HG03039 (cell line): ENCODE data around the gene LRRC57.

ENCODE experiments used
- ATAC-seq: cut with Tn5 transposase; IDR thresholded peaks from one replicate; pipeline ENCODE4 v1.9.1; 2021; ENCODE audit warnings: mild to moderate bottlenecking, moderate library complexity; ENCODE audit not compliant: unreplicated experiment

The LRRC57 gene

DNA sequence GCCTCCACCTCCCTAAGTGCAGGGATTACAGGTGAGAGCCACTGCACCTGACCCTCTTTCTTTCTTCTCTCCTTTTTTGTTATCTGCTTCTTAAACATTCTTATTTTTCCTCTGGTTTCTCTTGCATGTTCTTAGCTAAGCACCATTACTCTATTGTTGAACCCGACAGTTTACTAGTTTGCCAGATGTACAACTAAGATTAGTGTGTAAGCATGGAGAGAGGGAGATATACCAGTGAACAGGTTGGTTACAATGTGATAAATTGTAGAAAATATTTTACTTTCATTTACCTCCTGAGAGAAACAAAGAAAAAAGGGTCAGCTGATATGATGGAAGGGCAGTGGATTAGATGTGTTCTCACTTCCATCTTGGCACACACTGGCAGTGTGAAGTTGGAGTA lies 5.0 kb upstream of the LRRC57 start:
- no peak for ATAC-seq

DNA sequence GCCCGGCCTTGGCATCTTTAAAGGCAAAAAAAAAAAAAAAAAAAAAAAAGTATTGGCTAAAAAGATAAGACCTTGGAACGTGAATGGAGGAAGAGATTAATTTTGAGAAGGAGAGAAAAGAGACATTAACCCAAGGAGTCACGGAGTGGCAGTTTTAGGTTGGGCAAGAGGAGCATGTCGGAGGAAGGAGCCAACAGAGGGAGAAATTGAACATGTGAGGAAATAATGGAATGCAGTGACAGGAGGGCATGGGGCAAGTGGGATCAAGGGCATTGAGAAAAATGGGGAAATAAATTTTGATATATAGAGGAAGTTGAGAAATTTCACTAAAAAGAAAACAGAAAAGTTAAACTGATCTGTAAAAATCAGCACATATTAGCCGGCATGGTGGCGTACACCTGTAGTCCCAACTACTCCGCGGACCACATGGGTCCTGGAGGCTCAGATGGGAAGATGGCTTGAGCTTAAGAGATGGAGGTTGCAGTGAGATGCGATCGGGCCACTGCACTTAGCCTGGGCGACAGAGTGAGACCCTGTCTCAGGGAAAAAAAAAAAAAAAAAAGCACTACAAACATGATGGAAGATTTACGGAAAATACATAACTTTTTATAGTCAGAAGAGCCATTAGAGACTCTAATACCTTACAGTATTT lies 1.3 kb upstream of the LRRC57 start:
- ATAC-seq: no peak

DNA sequence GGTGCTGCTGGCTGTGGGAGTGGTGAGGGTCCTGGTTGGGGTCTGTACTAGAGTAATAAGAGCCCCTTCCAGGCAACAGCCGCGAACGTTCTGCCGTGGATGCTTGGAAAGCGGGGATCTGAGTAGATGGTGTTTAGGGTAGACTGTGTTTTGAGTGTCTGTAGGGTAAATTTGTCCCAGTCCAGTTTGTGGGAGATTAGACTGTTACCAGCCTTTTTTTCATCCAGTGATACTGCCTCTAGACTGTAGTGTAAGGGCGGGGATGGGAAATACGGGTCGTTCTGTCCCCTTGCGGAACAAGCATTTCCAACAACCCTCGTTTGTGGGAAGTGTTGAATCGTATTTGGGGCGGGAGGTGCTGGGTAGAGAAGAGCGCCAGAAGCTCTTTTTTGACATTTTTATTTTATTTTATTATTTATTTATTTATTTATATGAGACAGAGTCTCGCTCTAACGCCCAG lies 469 bp upstream of the LRRC57 start:
- ATAC-seq: no peak

DNA sequence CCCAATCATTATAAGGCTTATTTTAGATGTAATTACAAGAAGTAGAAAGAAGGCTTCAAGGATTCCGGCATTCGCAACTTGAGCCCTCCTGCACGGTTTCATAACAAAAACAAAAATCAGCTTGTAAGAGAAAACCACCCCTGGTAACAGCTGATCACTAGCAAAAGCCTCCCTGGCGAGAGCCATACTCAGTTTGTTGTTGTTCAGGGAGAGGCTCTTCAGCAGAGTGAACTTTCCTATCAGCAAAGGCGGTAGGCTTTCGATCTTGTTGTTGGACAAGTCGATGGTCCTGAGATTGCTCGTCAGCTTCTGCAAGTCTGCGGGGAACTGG lies 710 bp downstream of the LRRC57 start:
- no peak for ATAC-seq

DNA sequence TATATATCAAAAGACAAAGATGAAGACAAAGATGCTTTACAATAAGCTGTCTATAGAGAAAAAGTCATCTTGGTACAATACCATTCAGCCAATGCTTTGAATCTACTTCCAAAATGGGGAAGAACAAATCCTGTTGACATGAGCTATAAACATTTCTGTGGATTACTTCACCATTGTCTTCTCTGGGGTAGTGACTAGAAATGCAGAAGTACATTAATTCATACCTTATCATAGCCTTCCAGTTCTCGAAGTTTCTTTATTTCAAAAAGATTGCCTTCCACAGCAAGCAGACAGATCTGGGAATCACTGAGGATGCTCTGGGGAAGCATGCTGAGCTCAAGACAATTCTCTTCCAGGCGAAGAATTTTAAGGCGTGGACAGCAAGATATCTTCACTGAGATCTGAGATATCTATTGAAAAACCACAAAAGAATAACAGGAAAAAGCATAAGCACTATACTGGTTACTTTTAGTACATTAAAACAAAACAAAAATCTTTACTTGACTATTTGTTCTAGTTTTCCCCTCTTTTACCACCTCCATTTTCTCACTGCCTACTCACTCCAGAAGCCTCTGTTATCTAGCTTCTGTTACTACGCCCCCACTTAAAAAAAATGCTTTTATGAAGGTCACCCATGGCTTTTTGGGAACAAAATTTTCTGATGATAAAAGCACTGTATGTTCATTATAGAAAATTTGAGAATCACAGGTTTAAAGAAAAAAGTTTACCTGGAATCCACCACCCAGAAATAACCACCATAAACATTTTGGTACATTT lies 3.6 kb downstream of the LRRC57 start:
- no peak for ATAC-seq

DNA sequence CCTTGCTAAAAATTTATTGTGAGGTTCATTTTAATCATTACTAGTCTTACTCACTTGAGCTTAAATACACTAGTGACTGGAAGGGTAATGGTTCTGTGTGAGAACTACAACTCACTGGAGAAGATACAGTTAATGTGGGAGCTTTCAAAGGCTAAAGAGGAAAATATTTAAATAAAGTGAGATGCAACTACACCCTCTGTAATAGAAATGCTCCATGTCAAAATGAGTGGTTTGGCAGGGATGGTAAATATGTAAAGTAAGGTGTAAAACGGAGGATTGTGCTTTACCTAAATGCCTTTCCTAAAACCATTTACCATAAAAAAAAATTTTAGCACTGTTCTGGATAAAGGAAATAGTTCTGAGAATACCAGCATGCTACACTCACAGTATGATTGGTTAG lies 15.3 kb downstream of the LRRC57 start:
- ATAC-seq: no peak

DNA sequence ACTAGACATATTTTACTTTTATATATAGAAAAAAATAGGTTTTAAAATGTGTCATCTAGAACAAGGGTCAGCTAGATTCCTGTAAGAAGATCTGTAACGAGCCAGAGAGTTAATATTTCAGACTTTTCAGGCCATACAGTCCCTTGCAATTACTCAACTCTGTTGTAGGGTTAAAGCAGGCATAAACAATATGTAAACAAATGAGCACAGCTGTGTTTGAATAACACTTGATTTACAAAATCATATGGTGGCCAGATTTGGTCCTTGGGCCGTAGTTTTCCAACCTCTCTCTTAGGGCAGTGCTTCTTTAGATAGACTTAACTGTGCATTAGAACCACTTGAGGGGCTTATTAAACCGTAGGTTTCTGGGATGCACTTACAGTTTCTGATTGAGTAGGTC lies 19.6 kb downstream of the LRRC57 start:
- ATAC-seq: no peak

DNA sequence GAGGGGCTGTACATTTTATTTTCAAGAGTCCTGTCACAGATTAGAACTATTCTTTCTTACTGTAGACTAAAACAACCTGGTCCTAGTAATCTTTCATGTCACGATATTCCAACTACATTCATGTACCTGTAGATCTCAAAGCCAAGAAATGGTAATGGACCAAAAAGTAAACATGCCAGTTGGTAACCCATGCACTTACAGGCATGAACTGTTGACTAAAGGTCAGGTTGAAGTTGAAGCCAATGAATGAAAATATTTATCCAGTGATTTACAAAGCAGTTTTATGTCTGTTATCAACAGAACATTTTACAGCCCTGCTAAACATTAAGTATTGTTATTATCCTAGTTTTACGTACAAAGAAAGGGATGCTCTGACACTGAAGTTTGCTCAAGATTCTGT lies 25.3 kb downstream of the LRRC57 start:
- no peak for ATAC-seq

DNA sequence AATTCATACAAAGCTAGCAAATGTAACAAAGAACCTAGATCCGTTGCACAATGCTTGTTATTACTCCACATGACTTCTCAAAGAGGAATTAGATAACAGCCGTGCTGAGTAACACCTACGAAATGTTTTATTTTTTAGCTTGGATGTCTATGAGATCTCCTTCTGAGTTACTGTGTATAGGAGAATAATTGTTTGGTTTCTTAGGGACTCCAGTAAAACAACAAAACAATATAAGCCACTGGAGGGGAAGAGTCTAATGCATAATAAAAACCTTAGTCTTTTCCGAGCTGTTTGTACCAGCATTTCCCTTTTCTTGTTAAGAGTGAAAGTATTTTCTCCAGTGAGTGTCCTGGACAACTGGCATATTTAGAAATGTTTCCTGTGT lies 37.6 kb downstream of the LRRC57 start:
- no peak for ATAC-seq

DNA sequence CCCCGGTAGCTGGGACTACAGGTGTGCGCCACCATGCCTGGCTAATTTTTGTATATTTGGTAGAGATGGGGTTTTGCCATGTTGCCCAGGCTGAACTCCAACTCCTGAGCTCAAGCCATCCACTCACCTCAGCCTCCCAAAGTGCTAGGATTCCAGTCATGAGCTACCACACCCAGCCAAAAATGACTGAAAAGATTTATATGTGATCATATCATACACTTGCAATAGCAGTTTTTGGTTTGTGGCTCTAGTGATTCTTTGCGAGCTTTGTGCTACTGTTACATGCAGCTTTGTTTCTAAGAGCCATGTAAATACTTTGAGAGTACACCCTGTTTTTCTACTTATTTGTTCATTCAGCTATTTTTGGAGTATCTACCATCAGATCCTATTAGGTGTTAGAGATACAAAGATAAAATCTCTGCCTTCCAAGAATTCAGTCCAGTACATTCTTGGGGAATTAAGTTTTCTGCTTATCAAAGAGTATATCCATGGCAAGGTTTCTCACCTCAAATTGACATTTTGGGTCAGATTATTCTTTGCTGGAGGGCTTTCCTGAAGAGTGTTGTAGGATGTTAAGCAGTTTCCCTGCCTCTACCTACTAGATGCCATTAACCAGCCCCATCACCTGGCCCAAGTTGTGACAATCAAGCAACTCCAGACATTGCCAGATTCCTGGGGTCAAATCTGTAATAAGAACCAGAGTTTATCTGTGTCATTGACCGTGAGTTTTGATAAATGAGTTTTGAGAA lies 38.2 kb downstream of the LRRC57 start:
- no peak for ATAC-seq

DNA sequence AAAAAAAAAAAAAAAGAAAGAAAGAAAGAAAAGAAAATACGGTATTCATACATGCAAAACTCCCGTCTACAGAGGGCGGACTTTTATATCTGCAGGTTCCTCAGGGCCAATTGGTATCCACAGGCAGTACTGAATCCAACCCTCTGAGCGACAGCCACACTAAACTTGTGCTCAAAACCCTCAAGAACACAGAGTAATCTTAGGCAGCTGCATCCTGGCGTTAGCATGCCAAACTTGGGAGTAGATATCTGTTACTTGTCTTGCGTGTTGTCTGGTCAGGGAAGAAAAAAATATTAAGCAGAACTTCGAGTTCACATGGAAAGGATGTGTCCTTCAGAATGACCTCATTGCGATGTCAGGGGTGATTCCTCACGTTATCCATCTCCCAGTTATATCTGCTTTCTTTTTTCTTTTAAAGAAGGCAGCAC lies 40.3 kb downstream of the LRRC57 start:
- no peak for ATAC-seq

DNA sequence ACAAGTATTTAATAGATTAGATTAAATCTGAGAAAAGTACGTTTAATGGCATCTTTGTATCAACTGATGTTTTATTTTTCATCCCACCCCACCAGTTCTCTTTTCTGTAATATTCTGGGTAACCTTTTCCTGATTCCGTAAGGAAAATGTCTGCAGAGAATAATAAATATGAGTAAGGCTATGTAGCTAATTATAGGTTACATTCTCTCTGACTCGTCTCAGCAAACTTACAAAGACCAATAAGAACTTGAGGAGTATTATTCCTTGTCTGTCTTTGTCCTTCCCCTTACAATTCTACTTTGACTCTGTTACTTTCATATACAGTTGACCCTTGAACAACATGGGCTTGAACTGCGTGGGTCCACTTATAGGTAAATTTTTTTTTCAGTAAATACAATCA lies 41.1 kb downstream of the LRRC57 start:
- no peak for ATAC-seq

DNA sequence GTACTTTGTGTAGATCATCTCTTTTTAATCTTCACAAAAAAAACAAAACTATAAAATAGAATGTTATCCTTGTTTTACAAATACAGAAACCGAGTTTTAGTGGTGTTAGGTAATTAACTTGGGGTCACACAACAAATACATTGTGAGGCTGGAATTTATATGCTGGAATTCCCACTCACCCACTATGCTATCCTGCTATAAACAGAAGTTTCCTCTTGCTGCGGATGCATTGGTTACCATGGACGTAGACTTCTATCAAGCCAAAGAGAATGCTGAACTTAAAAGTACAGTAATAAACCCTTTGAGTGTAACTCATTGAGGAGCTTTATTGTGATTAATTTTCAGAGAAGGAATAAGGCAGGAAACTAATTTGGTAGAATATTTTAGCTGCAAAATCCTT lies 44.0 kb downstream of the LRRC57 start:
- no peak for ATAC-seq

DNA sequence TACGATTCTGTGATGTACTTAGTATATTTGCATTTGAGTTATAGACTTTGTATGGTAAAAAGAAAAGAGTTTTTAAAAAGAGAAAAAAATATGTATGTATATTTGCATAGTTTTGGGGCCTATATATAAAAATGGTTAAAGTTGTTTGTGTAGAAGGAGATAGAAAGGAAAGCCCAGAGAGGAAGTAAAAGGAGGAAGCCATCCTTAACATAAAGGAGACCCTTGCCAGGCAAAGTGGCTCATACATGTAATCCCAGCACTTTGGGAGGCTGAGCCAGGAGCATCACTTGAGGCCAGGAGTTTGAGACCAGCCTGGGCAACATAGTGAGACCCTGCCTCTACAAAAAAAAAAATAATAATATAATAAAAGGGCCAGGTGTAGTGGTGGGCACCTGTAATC lies 44.8 kb downstream of the LRRC57 start:
- ATAC-seq: no peak

DNA sequence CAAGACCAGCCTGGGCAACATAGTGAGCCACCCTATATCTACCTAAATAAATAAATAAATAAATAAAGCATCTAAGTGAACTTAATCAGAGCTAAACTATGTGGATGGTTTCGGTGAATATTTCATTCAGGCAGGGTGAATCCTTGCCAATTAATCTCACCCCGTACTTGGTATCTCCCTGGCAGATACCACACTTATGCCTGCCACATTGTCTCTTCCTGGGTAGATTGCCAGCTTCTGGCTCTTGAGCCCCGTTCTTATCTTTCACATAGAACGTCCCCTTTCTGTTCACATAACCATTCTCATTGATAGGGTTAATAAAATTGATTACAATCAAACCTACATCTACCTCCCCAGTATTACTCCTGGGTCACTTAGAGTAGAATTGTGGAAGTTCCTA lies 46.1 kb downstream of the LRRC57 start:
- ATAC-seq: no peak

DNA sequence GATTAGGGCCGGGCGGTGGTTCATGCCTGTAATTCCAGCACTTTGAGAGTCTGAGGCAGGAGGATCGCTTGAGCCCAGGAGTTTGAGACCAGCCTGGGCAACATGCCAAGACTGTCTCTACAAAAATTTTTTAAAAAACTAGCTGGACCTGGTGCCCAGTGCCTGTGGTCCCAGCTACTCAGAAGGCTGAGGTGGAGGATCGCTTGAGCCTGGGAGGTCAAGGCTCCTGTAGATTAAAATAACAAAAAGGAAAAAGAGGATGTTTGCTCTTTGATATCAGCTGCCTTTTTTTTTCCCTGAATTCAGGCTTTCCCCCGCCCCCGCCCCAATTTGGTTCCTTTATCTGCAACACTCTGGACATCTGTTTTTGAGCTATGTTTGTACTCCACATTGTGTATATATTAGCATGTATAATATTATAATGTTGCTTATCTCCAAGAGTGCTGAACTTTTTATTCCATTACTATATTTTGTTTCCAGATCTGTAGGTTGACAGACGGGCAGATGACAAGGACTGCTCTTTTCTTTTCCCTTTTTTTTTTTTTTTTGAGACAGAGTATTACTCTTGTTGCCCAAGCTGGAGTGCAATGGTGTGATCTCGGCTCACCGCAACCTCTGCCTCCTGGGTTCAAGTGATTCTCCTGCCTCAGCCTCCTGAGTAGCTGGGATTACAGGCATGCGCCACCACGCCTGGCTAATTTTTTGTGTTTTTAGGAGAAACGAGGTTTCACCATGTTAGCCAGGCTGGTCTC lies 48.6 kb downstream of the LRRC57 start:
- no peak for ATAC-seq

DNA sequence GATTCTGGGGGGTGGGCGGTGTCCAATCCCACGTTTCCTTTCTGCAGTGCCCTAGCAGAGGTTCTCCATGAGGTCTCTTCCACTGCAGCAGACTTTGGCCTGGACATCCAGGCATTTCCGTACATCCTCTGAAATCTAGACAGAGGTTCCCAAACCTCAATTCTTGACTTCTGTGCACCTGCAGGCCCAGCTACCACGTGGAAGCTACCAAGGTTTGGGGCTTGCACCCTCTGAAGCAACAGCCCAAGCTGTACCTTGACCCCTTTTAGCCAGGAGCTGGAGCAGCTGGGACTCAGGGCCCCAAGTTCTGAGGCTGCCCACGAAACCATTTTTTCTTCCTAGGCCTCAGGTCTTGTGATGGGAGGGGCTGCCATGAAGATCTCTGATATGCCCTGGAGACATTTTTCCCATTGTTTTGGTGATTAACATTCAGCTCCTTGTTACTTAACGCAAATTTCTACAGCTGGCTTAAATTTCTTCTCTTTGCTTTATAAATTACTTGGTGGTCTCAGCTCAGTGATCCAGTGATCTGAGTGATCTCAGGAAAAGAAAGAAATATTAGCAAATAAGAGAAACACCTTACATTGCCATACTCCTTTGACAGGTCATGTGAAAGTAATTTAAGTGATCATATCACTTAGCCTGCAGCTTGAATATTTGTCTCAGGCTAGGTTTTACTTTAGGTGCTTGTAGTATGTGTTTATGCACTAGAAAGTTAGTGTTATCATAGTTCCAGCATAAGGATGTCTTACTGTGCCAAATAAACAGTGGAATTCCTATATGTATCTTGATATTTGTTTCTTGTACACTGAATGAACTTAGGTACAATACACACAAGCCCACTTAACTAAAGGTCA lies 50.2 kb downstream of the LRRC57 start:
- no peak for ATAC-seq

DNA sequence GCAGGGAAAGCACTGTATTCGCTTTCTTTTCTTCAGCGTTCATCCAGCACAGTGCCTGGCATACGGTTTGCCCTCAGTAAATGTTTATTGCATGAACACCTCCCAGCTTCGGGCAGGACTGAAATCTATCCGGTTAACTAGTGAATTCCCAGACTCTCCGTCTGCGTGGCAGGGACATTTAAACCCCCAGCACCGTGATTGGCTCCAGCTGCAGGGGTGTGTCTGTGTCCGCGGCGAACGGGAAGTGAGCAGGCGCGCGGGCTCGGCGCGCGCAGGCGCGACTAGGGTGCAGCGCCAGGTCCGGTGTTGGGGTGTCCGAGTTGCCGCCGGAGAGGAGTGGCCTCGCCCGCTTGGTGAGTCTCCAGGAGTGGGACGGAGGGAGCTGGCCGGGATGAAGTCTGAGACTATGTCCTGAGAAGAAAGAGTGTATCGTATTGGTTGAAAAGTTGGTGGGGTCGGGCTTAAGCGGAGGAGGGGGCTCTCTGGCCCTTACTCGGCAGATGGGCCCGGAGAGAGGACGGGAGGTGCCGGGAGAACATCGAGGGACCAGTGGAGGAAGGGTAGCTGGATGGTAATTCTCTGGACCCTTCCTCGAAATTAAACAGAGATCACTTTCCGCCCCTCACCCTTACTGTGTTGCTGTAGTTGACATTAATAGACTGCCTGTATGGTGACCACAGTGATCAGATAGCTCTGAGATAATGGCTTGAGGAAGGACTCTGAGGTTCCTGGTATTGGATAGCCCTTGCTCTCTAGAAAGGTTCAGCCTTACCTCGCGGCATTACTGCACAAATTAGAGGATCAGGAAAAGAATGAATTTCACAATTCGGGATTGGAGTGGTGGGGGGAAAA lies 53.0 kb downstream of the LRRC57 start, which contains the start of gene SNAP23:
TSS of gene SNAP23 (plus strand) at position 274 of the 852 bp plus-strand sequence. CDS start 16,213 bp downstream, outside the sequence.
- peak; percentile 69 for ATAC-seq

DNA sequence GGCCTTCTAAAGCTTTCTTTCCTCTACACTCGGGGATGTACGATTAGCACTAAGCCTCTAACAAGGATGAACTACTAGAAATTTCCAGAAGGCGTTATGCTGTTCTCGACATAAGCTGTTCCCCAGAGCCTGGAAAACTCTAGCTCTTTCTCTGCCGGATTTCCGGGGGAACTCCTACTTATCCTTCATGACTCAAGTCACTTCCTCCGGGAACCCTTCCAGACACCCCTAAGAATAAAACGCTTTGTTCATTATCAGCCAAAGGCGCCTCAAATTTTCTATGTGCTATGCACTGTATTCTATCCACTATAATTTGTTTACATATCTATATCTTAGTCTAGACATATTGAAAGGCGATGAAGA lies 53.6 kb downstream of the LRRC57 start:
- no peak for ATAC-seq
